GM18526 (cell line): ENCODE results near the gene PIGZ.

Source experiments
- POLR2A ChIP-seq: IDR thresholded peaks from 3 replicates; pipeline ENCODE4 v1.6.1; 2011; ENCODE audit not compliant: insufficient read length; ENCODE audit errors: extremely low read depth

The PIGZ gene

DNA sequence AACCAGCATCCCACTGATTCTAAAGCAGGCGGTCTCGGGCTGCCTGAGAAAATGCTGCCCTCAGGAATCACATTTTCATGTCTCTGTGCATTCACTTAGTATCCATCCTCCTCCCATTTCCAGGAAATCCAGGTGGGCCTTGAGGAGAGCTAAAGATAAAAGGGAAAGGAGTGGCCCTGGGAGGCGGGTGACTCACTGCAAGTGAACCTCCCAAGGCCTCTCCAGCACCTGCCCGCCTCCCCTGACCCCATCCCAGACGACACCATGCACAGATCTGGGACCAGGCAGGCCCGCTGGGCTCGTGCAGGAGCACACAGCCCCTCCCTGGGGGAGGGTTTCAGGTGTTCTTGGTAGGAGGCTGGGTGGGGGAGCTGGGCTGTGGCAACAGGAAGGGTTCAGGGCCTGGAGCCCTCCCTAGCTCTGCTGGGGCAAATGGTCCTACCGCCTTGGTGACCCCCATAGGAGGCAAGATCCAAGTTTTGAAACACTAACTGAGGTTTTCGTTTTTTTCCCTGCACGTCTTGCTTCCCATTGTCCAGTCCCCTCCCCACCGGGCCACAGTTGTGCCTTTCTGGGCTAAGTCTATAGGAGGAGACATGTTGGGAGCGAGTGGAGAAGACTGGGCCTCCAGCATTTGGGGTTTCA lies 38.8 kb upstream of the PIGZ start:
- TF ChIP-seq POLR2A: no peak

DNA sequence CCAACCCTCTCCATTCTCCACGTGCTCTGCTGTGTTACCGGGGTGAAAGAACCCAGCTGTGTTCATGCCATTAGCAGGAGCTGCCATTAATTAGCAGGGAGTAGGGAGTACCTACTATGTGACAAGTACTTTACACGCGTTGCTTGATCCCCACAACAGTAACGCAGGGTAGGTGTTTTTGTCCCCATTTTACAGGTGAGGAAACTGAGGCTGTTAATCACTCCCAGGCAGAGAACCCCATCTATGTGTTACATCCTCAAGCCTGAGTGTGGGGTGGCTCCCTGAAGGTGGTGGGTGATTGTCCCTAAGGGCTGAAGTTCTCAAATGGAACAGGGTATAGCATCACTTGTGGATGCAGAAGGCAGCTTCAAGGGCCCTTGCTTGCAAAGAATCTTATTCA lies 38.2 kb upstream of the PIGZ start:
- TF ChIP-seq POLR2A: no peak

- TF ChIP-seq POLR2A: no peak
These were observed 37.8 kb upstream of the PIGZ start for GRCh38 chr3:197006446-197006845.

- TF ChIP-seq POLR2A: no peak
These were observed 35.1 kb upstream of the PIGZ start for GRCh38 chr3:197003461-197004385.

- no peak for TF ChIP-seq POLR2A
These were observed 34.2 kb upstream of the PIGZ start for GRCh38 chr3:197002701-197003454.

GRCh38 chr3:197001972-197002700 lies 33.5 kb upstream of the PIGZ start:
- TF ChIP-seq POLR2A: no peak

DNA sequence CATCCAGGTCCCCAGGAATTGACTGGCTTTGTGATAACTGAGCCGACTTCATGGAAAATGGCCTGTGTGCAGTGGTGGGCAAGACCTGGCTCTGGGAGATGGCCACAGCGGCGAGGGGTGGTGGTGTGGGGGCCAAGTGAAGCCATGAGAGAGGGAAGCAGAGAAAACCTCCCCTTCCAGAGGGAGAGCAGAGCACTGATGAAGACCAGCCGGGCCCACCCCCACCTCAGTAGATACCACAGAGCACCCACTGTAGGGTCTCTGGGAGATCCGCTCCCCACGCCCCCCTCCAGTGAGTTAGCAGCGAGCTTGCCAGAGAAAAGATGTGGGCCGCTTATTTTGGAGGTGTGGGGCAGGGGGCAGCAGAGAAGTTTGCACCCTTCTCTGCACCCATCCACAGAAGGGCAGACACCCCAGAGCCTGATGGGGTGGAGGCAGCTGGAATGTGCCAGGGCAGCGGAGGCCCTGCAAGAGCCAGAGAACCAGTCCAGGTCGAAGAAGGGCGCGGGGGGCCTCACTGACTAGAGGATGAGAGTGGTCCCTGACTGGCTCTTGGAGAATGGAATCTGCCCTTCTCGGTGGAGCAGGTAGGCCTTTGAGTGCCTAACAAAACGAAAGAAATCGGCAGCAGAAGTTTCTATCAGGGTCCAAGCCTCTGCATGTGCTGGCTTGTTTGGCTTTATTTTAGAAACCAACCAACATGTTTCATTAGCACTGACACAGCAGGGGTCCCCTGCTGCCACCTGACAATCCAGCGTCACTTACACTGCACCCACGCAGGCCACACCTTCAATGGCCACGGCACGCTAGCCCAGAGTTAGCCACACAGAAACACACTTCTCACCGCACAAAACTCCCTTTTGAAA lies 32.7 kb upstream of the PIGZ start:
- TF ChIP-seq POLR2A: no peak

GRCh38 chr3:197000211-197000610 lies 31.6 kb upstream of the PIGZ start:
- no peak for TF ChIP-seq POLR2A

DNA sequence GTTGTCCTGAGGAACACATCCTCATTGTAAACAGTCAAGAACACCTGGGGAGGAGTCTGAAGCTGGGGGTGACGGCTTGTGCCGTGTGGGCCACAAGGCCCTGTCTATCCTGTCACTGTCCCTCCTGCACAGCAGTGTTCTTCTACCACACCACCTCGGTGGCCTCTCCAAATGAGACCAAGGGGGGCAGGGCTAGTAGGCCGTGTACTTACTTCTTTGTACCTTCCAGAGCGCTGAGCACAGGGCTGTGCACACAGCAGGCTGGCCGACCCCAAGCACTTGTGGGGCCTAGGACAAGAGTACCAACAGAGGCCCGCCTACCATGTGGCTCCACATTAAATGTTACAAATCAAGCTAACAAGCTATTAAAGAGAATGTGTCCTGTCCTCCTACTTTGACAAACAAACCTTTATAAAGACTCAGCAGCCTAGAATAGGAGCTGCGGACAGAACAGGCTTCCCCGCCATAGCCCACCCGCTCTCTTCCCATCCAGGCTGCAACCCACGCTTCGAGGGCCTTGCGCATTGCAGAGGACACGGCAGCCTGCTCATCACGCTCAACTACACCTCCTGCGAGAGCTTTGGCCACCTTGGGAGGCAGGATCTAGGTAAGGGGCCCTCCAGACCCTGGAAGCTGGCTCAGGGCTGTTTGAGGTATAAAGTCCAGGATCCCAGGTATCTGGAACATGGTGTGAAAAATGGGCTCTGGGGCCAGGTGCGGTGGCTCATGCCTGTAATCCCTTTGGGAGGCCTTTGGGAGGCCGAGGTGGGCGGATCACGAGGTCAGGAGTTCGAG lies 30.5 kb upstream of the PIGZ start:
- no peak for TF ChIP-seq POLR2A

DNA sequence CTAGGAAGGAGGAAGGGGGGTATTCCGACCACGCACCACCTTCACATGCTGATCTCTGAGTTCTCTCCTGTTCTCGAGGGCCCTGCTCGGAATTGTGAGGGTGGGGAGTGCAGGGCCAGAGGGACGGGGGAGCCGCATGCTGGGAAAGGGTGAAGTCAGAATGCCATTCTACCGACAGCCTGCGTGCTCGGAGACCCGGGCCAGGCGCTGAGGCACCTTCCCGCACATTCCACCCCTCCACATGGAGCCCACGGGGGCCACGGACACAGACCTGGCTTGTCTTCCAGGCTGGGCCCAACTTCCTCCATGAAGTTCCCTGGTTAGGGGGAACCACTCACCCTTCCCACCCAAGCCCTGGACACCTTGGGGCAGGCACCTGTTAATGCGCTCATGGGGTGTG lies 28.7 kb upstream of the PIGZ start:
- no peak for TF ChIP-seq POLR2A

DNA sequence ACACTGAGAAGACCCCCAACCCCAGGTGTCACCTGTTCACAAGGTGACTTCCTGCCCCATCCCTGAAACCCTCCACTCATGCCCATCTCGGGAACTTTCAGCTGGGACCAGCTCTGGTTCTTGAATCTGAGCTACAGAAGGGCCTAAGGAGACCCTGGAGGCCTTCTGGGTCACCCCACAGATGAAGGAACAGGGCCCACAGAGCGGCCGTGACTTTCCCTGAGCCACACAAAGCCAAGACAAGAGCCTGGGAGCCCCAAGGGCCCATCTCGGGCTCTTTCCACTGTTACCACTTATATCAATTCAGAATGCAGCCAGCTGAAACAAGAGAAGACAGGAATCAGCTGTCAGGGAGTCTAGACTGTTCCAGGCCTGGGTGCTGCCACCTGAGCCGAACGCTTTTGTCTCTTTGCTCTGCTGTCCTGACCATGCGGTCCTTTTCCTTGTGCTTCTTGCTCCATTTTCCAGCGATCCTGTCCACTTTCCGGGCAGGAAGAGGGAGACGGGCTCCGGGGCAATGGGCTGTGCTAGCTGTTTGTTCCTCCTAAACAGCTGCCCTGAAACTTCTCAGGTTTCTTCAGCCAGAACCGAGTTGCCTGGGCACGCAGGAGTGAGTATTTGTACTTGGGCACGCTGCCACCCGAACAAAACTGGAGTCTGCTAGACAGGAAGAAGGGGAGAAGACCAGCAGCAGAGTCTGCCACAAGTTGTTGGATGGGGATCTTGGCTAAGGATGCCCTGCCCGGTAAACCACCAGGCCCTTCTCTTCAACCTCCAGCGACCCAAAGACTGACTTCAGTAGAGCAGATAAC lies 28.0 kb upstream of the PIGZ start:
- no peak for TF ChIP-seq POLR2A

DNA sequence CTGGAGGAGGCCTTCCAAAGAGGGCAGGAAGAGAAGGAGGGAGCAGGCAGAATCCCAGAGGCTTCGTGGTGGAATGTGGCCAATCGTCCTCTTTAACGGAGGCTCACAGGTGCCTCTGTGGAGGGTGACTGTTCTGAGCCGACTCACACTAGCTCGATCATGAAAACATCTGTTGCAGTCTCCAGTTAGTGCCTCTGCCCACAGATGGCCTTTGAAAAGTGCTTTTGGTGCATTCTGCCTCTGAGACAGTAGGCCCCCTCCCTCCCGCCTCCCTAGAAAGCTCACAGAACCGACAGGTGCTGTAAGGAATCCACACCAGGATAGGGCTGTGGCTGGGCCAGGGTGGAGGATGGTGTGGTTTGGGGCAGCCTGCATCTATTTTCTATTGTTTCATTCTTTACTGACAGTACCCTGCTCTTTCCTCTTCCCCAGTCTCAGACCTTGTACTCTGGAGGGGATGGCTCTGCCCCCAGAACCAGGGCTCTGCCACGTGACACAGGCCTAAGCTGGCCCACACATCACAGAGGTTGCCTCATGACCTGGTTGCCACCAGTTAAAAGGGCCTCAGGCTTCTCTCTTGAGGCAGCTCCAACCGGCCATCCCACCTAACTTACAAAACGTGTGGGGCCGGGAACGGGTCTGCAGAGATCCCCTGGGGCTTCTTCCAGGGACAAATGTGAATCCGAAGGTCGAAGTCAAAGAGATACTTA lies 27.2 kb upstream of the PIGZ start:
- no peak for TF ChIP-seq POLR2A
